GM23338 (cell line): ENCODE measurements around the gene SYNPO2. TPM values are rescaled to one million over a fixed set of nuclear protein-coding genes. Genes with fewer than 3 reads are reported as not detected.

Experiments
- ATAC-seq: fragments of 200-7000 bp; cut with Tn5 transposase; 3 replicates; pipeline ENCODE4 v1.9.1; 2020
- DNase-seq: peaks from one replicate; pipeline ENCODE4 v3.0.0-alpha.2; 2015; ENCODE audit warnings: low spot score
- H2AFZ ChIP-seq: fragments of 200-600 bp; sonication (generic); 2 replicates; pipeline ENCODE4 v1.8.0; 2016; ENCODE audit warnings: antibody characterized with exemption, mild to moderate bottlenecking, moderate library complexity
- H3F3A ChIP-seq: fragments of 200-600 bp; sonication (generic); replicated peaks from 2 replicates; pipeline ENCODE4 v1.8.0; 2017; ENCODE audit warnings: antibody characterized with exemption, mixed run types, low read depth
- H3K27ac ChIP-seq: fragments of 200-600 bp; sonication (generic); 2 replicates; pipeline ENCODE4 v1.6.1; 2016; ENCODE audit warnings: low read depth
- H3K27me3 ChIP-seq: fragments of 200-600 bp; sonication (generic); 2 replicates; pipeline ENCODE4 v1.8.0; 2016; ENCODE audit warnings: mild to moderate bottlenecking, mixed run types, moderate library complexity; ENCODE audit not compliant: insufficient read depth
- H3K36me3 ChIP-seq: fragments of 200-600 bp; sonication (generic); 2 replicates; pipeline ENCODE4 v1.8.0; 2016; ENCODE audit warnings: mild to moderate bottlenecking; ENCODE audit not compliant: insufficient read depth
- H3K4me1 ChIP-seq: fragments of 200-600 bp; sonication (generic); 2 replicates; pipeline ENCODE4 v1.8.0; 2016; ENCODE audit warnings: mild to moderate bottlenecking, moderate library complexity; ENCODE audit not compliant: insufficient read depth
- H3K4me2 ChIP-seq: fragments of 200-600 bp; sonication (generic); 2 replicates; pipeline ENCODE4 v1.7.1; 2017; ENCODE audit warnings: mixed run types
- H3K4me3 ChIP-seq: fragments of 200-600 bp; sonication (generic); 2 replicates; pipeline ENCODE4 v1.6.1; 2016; ENCODE audit warnings: mixed run types
- H3K79me2 ChIP-seq: fragments of 200-600 bp; sonication (generic); replicated peaks from 2 replicates; pipeline ENCODE4 v1.8.0; 2017; ENCODE audit warnings: mild to moderate bottlenecking; ENCODE audit not compliant: insufficient read depth
- H3K9me2 ChIP-seq: fragments of 200-600 bp; sonication (generic); 2 replicates; pipeline ENCODE4 v1.8.0; 2017; ENCODE audit not compliant: insufficient read depth
- H4K20me1 ChIP-seq: fragments of 200-600 bp; sonication (generic); replicated peaks from 2 replicates; pipeline ENCODE4 v1.8.0; 2017; ENCODE audit warnings: mild to moderate bottlenecking; ENCODE audit not compliant: insufficient read depth
- H3K27ac Mint-ChIP-seq: 2 replicates; pipeline ENCODE4 v1.8.0; 2020; ENCODE audit warnings: inconsistent platforms, mild to moderate bottlenecking, moderate library complexity, mixed read lengths
- H3K27me3 Mint-ChIP-seq: 3 replicates; pipeline ENCODE4 v1.8.0; 2022; ENCODE audit warnings: low read depth, mild to moderate bottlenecking, moderate library complexity, mixed read lengths, inconsistent platforms; ENCODE audit not compliant: insufficient read depth, poor library complexity
- H3K36me3 Mint-ChIP-seq: 3 replicates; pipeline ENCODE4 v1.8.0; 2021; ENCODE audit warnings: low read depth, mild to moderate bottlenecking, inconsistent platforms, moderate library complexity, mixed read lengths
- H3K4me1 Mint-ChIP-seq: 3 replicates; pipeline ENCODE4 v1.8.0; 2020; ENCODE audit warnings: mild to moderate bottlenecking, inconsistent platforms, mixed read lengths
- H3K4me3 Mint-ChIP-seq: 3 replicates; pipeline ENCODE4 v1.8.0; 2021; ENCODE audit warnings: moderate library complexity, mild to moderate bottlenecking, inconsistent platforms, mixed read lengths
- H3K9me3 Mint-ChIP-seq: 3 replicates; pipeline ENCODE4 v1.8.0; 2020; ENCODE audit warnings: moderate library complexity, mild to moderate bottlenecking, inconsistent platforms, mixed read lengths
- CTCF ChIP-seq, 2 experiments: fragments of 200-600 bp in 1 of 2; sonication (generic) in 1 of 2; conservative IDR thresholded peaks; 2 replicates each; pipeline versions ENCODE4 v1.5.1 to v1.6.1; 2016 to 2017; ENCODE audit warnings: antibody characterized with exemption in 2 of 2, low read depth in 2 of 2, mild to moderate bottlenecking in 2 of 2, moderate library complexity in 1 of 2
- ZNF462 ChIP-seq: fragments of 250-450 bp; sonication (Bioruptor Pico); IDR thresholded peaks from 2 replicates; pipeline ENCODE4 v1.5.0; 2020; ENCODE audit warnings: mild to moderate bottlenecking, moderate library complexity
- polyA plus RNA-seq: library from polyadenylated mRNA; unstranded; fragments of >200 nt; fragmentation: Nextera tagmentation; extraction: Ambion mirVana; gene quantifications from 2 replicates; pipeline ENCODE4 v1.2.1, GENCODE V29; 2016
- total RNA-seq: library from RNA; depleted of rRNA; stranded (reverse); fragments of >200 nt; shearing (Covaris generic); gene quantifications from 2 replicates; pipeline ENCODE4 v1.2.3, GENCODE V29; 2014

Gene SYNPO2
- total and polyA plus RNA-seq, 2 experiments from 2014 or later, result 2.1 to 3.4 TPM

GRCh38 chr4:119046263-119046662 is 157.6 kb downstream of the SYNPO2 start:
- Mint-ChIP-seq H3K4me1 (peaks cover 20% of the 10 kb centered on the region), H3K36me3 (no peaks in the 10 kb centered on the region)
- DNase-seq, result no peak

More at GRCh38 chr4:119046263-119046662, 157.6 kb downstream of the SYNPO2 start:
- Histone ChIP-seq H3K79me2 (no peaks in the 10 kb centered on the region), H2AFZ (no peak overlapping the region), H3K4me2 (no peak overlapping the region), H4K20me1 (no peaks in the 10 kb centered on the region), H3K4me1 (peaks cover 17% of the 10 kb centered on the region), H3K36me3 (no peaks in the 10 kb centered on the region), H3K4me3 (no peak overlapping the region), H3K9me2 (no peaks in the 10 kb centered on the region), H3K27ac (no peak overlapping the region), H3K27me3 (no peaks in the 10 kb centered on the region), H3F3A (no peaks in the 10 kb centered on the region)
- ATAC-seq, result no peak
- Mint-ChIP-seq H3K27me3 (peaks cover 2% of the 10 kb centered on the region), H3K4me3 (no peak overlapping the region), H3K9me3 (no peaks in the 10 kb centered on the region), H3K27ac (no peak overlapping the region)
- TF ChIP-seq CTCF (conservative IDR thresholded peaks at IDR 0.05; ENCODE audit: low read depth in 2 of 2) (no peak), ZNF462 (CRISPR knock-in tag) (no peak)
